NCI-H2227 (cell line): Measurements from ENCODE around the gene PITPNM3.
"Not testable (repeated sequence)": the region's sequence is repeated elsewhere in the genome, so short reads cannot be mapped to it uniquely, and the experiment has no call there.

Source experiments
- DNase-seq: peaks from one replicate; lab custom pipeline; 2025; ENCODE audit not compliant: unreplicated experiment; lab: John Stamatoyannopoulos, UW

Gene PITPNM3

GRCh38 chr17:6483507-6483906 is 72.8 kb downstream of the PITPNM3 start:
- DNase-seq: no peak

GRCh38 chr17:6482796-6483195 is 73.6 kb downstream of the PITPNM3 start:
- not testable (repeated sequence) for DNase-seq

- no peak for DNase-seq
Observed at GRCh38 chr17:6482105-6482455, 74.3 kb downstream of the PITPNM3 start.

GRCh38 chr17:6480303-6480675 is 76.1 kb downstream of the PITPNM3 start:
- no peak for DNase-seq

GRCh38 chr17:6479622-6480302 is 76.6 kb downstream of the PITPNM3 start:
- DNase-seq: no peak

- DNase-seq: no peak
Observed at GRCh38 chr17:6478486-6478885, 77.9 kb downstream of the PITPNM3 start.

GRCh38 chr17:6477831-6478383 is 78.4 kb downstream of the PITPNM3 start:
- DNase-seq: no peak

- peak; percentile 25 for DNase-seq
Observed at GRCh38 chr17:6476810-6477179, 79.6 kb downstream of the PITPNM3 start.

- no peak for DNase-seq
Observed at GRCh38 chr17:6476076-6476809, 80.1 kb downstream of the PITPNM3 start.

GRCh38 chr17:6475411-6475810 is 80.9 kb downstream of the PITPNM3 start:
- DNase-seq: no peak

- no peak for DNase-seq
Observed at GRCh38 chr17:6474906-6475305, 81.4 kb downstream of the PITPNM3 start.

- no peak for DNase-seq
Observed at GRCh38 chr17:6474376-6474775, 82.0 kb downstream of the PITPNM3 start.

GRCh38 chr17:6473128-6473767 is 83.1 kb downstream of the PITPNM3 start:
- peak; percentile 60 for DNase-seq

GRCh38 chr17:6472517-6472916 is 83.8 kb downstream of the PITPNM3 start:
- DNase-seq: no peak

- no peak for DNase-seq
Observed at GRCh38 chr17:6471531-6472465, 84.6 kb downstream of the PITPNM3 start.

GRCh38 chr17:6470751-6471521 is 85.4 kb downstream of the PITPNM3 start:
- no peak for DNase-seq

- no peak for DNase-seq
Observed at GRCh38 chr17:6470146-6470718, 86.1 kb downstream of the PITPNM3 start.

- no peak for DNase-seq
Observed at GRCh38 chr17:6468051-6468790, 88.1 kb downstream of the PITPNM3 start.

GRCh38 chr17:6467567-6467966 is 88.8 kb downstream of the PITPNM3 start:
- no peak for DNase-seq
